Keratinocyte (primary cell): ENCODE data around the gene PPP2R5A. TPM values are rescaled to one million over a fixed set of nuclear protein-coding genes. Genes with fewer than 3 reads are reported as not detected.

Experiments used
- DNase-seq: peaks from one replicate; pipeline ENCODE4 v3.0.0-alpha.2; 2011; ENCODE audit warnings: low read depth, missing footprints, low spot score
- FAIRE-seq: peaks from 2 replicates; lab custom pipeline; 2011; peaks lifted over from hg19 to GRCh38; lab: Jason Lieb, UNC
- H2AFZ ChIP-seq: 2 replicates; pipeline ENCODE4 v1.6.0; 2012; ENCODE audit warnings: low read length, control low read depth, inconsistent platforms; ENCODE audit not compliant: control insufficient read depth
- H3K27ac ChIP-seq: 2 replicates; pipeline ENCODE4 v1.5.1; 2011; ENCODE audit warnings: low read length; ENCODE audit not compliant: control insufficient read depth, insufficient read depth
- H3K27me3 ChIP-seq: 3 replicates; pipeline ENCODE4 v1.6.0; 2011; ENCODE audit warnings: low read length; ENCODE audit not compliant: control insufficient read depth, insufficient read depth; ENCODE audit errors: extremely low read depth
- H3K36me3 ChIP-seq, 2 experiments: 2 replicates in 1 of 2; 3 replicates in 1 of 2; pipeline ENCODE4 v1.5.1; 2011; ENCODE audit warnings: low read length in 2 of 2, mild to moderate bottlenecking in 1 of 2; ENCODE audit not compliant: control insufficient read depth in 2 of 2, insufficient read depth in 2 of 2; ENCODE audit errors: extremely low read depth in 1 of 2
- H3K4me1 ChIP-seq: 3 replicates; pipeline ENCODE4 v1.5.1; 2011; ENCODE audit warnings: low read length; ENCODE audit not compliant: control insufficient read depth, insufficient read depth; ENCODE audit errors: extremely low read depth
- H3K4me2 ChIP-seq: 3 replicates; pipeline ENCODE4 v1.6.0; 2011; ENCODE audit warnings: low read depth, low read length; ENCODE audit not compliant: control insufficient read depth, insufficient read depth; ENCODE audit errors: extremely low read depth
- H3K4me3 ChIP-seq, 3 experiments: fragments of 200-600 bp in 1 of 3; sonication (generic) in 1 of 3; 2 replicates in 2 of 3; 3 replicates in 1 of 3; pipeline ENCODE4 v1.5.1; 2011 to 2016; ENCODE audit warnings: low read length in 3 of 3, mild to moderate bottlenecking in 3 of 3, control low read depth in 2 of 3, inconsistent platforms in 1 of 3, low read depth in 1 of 3, mixed read lengths in 1 of 3, mixed run types in 1 of 3, moderate library complexity in 1 of 3; ENCODE audit not compliant: control insufficient read depth in 2 of 3, insufficient read depth in 2 of 3; ENCODE audit errors: extremely low read depth in 1 of 3
- H3K79me2 ChIP-seq: 2 replicates; pipeline ENCODE4 v1.6.0; 2012; ENCODE audit warnings: low read length; ENCODE audit not compliant: control insufficient read depth, insufficient read depth
- H3K9ac ChIP-seq: 3 replicates; pipeline ENCODE4 v1.6.0; 2011; ENCODE audit warnings: low read length; ENCODE audit not compliant: control insufficient read depth, insufficient read depth; ENCODE audit errors: extremely low read depth
- H3K9me1 ChIP-seq: 3 replicates; pipeline ENCODE4 v1.6.0; 2011; ENCODE audit warnings: low read length; ENCODE audit not compliant: control insufficient read depth, insufficient read depth; ENCODE audit errors: extremely low read depth
- H3K9me3 ChIP-seq: 2 replicates; pipeline ENCODE4 v1.5.1; 2012; ENCODE audit warnings: low read depth, low read length; ENCODE audit not compliant: control insufficient read depth
- H4K20me1 ChIP-seq: 3 replicates; pipeline ENCODE4 v1.6.0; 2011; ENCODE audit warnings: low read length; ENCODE audit not compliant: control insufficient read depth, insufficient read depth; ENCODE audit errors: extremely low read depth
- CTCF ChIP-seq, 3 experiments: IDR thresholded peaks in 1 of 3; conservative IDR thresholded peaks in 1 of 3; optimal IDR thresholded peaks in 1 of 3; 2 replicates in 2 of 3; 3 replicates in 1 of 3; pipeline versions ENCODE3 to v1.5.1; 2011; ENCODE audit warnings: low read length in 3 of 3, mild to moderate bottlenecking in 3 of 3, moderate library complexity in 2 of 3, control low read depth in 1 of 3, inconsistent platforms in 1 of 3; ENCODE audit not compliant: insufficient read depth in 2 of 3; ENCODE audit errors: extremely low read depth in 1 of 3
- EZH2 ChIP-seq: IDR thresholded peaks from one replicate; pipeline ENCODE4 v1.6.1; 2012; ENCODE audit warnings: inconsistent platforms, mild to moderate bottlenecking, low read length, moderate library complexity
- dilution Hi-C: fragments of 300-500 bp; cut with MboI; formaldehyde crosslinking; loops from one replicate; pipeline ENCODE4 v1.7.0; 2020; ENCODE audit warnings: low sequenced_read_pairs; ENCODE audit not compliant: extremely low pct_ligation_motif_present
- polyA plus RNA-seq, 5 experiments: library from polyadenylated mRNA; depleted of rRNA in 3 of 5; stranded (reverse) in 3 of 5; stranded (forward) in 1 of 5; unstranded in 1 of 5; fragments of >200 nt; gene quantifications; 1 replicate in 1 of 5; 2 replicates in 3 of 5; 3 replicates in 1 of 5; pipeline versions ENCODE4 v1.2.1 to v1.2.3, GENCODE V29; 2011 to 2012; ENCODE audit warnings: missing spikeins in 2 of 5, low read depth in 1 of 5, low replicate concordance in 1 of 5

PPP2R5A gene
- polyA plus RNA-seq, 1 donor (not counting 4 experiments of a cell fraction or from before 2014, with no cell fraction given), result 26.2 TPM

GRCh38 chr1:212270564-212270963 is 14.6 kb upstream of the PPP2R5A start:
- H3K27me3 ChIP-seq, result no peaks in the 10 kb centered on the region
- DNase-seq (no peak), FAIRE-seq (no peak)
- no peak overlapping the region for H3K27ac ChIP-seq
- no peak overlapping the region for H3K4me3 ChIP-seq
- no peaks in the 10 kb centered on the region for H4K20me1 ChIP-seq
- H3K9me3 ChIP-seq, result no peaks in the 10 kb centered on the region
- no peak overlapping the region for H3K4me2 ChIP-seq
- H3K36me3 ChIP-seq, result no peaks in the 10 kb centered on the region
- H2AFZ ChIP-seq, result no peak overlapping the region
- H3K9me1 ChIP-seq, result no peaks in the 10 kb centered on the region
- H3K9ac ChIP-seq, result no peak overlapping the region
- H3K4me1 ChIP-seq, result no peaks in the 10 kb centered on the region
- no peaks in the 10 kb centered on the region for H3K79me2 ChIP-seq
- TF ChIP-seq CTCF (optimal IDR thresholded peaks at IDR 0.05 in 1 of 3, IDR thresholded peaks at IDR 0.05 in 1 of 3, conservative IDR thresholded peaks at IDR 0.05 in 1 of 3; ENCODE audit: extremely low read depth in 1 of 3, insufficient read depth in 2 of 3, low read length in 3 of 3) (no peak), EZH2 (no peak)
- dilution Hi-C loops, result no loop called here

- H3K9me3 ChIP-seq, result no peaks in the 10 kb centered on the region
- no peak overlapping the region for H3K27ac ChIP-seq
- no peaks in the 10 kb centered on the region for H3K27me3 ChIP-seq
- no peak overlapping the region for H3K4me3 ChIP-seq
- H3K79me2 ChIP-seq, result no peaks in the 10 kb centered on the region
- no peak overlapping the region for H3K9ac ChIP-seq
- no peak overlapping the region for H3K4me2 ChIP-seq
- H3K9me1 ChIP-seq, result no peaks in the 10 kb centered on the region
- no peak overlapping the region for H2AFZ ChIP-seq
- H4K20me1 ChIP-seq, result no peaks in the 10 kb centered on the region
- H3K4me1 ChIP-seq, result no peaks in the 10 kb centered on the region
- DNase-seq (no peak), FAIRE-seq (no peak)
- TF ChIP-seq EZH2, result no peak
- no peak for TF ChIP-seq CTCF (optimal IDR thresholded peaks at IDR 0.05 in 1 of 3, IDR thresholded peaks at IDR 0.05 in 1 of 3, conservative IDR thresholded peaks at IDR 0.05 in 1 of 3; ENCODE audit: extremely low read depth in 1 of 3, insufficient read depth in 2 of 3, low read length in 3 of 3)
- dilution Hi-C loops, result no loop called here
- no peaks in the 10 kb centered on the region for H3K36me3 ChIP-seq
Measured at GRCh38 chr1:212271234-212271633, 14.0 kb upstream of the PPP2R5A start.
